ENCODE measurements around the gene NRCAM. TPM values are rescaled to one million over a fixed set of nuclear protein-coding genes. Genes with fewer than 3 reads are reported as not detected.

The NRCAM gene
- polyA plus RNA-seq, 1 donor (not counting 4 experiments of a cell fraction or from before 2014, with no cell fraction given): 4.0 TPM

GRCh38 chr7:108205311-108205710 lies 250.9 kb downstream of the NRCAM start:
- TF ChIP-seq CTCF (optimal IDR thresholded peaks at IDR 0.05 in 1 of 3, IDR thresholded peaks at IDR 0.05 in 1 of 3, conservative IDR thresholded peaks at IDR 0.05 in 1 of 3; ENCODE audit: extremely low read depth in 1 of 3, insufficient read depth in 2 of 3, low read length in 3 of 3) (no peak), EZH2 (IDR thresholded peaks at IDR 0.05; ENCODE audit: low read length) (no peak)
- Histone ChIP-seq H4K20me1 (ENCODE audit: control insufficient read depth, extremely low read depth, insufficient read depth, low read length) (no peaks in the 10 kb centered on the region), H3K27ac (ENCODE audit: control insufficient read depth, insufficient read depth, low read length) (no peak overlapping the region), H3K4me1 (ENCODE audit: control insufficient read depth, extremely low read depth, insufficient read depth, low read length) (peaks cover under 1% of the 10 kb centered on the region), H2AFZ (ENCODE audit: control insufficient read depth, low read length) (no peak overlapping the region), H3K79me2 (ENCODE audit: control insufficient read depth, insufficient read depth, low read length) (no peaks in the 10 kb centered on the region), H3K4me2 (ENCODE audit: control insufficient read depth, extremely low read depth, insufficient read depth, low read depth, low read length) (no peak overlapping the region), H3K9ac (ENCODE audit: control insufficient read depth, extremely low read depth, insufficient read depth, low read length) (no peak overlapping the region), H3K36me3 (ENCODE audit: control insufficient read depth in 2 of 2, extremely low read depth in 1 of 2, insufficient read depth in 2 of 2, low read length in 2 of 2) (no peaks in the 10 kb centered on the region), H3K27me3 (ENCODE audit: control insufficient read depth, extremely low read depth, insufficient read depth, low read length) (no peaks in the 10 kb centered on the region), H3K4me3 (ENCODE audit: control insufficient read depth in 2 of 3, extremely low read depth in 1 of 3, insufficient read depth in 2 of 3, low read depth in 1 of 3, low read length in 3 of 3) (no peak overlapping the region), H3K9me1 (ENCODE audit: control insufficient read depth, extremely low read depth, insufficient read depth, low read length) (no peaks in the 10 kb centered on the region), H3K9me3 (ENCODE audit: control insufficient read depth, low read depth, low read length) (no peaks in the 10 kb centered on the region)
- FAIRE-seq (no peak), DNase-seq (ENCODE audit: low read depth, low spot score) (no peak)
- dilution Hi-C loops (cut with MboI; ENCODE audit: extremely low pct_ligation_motif_present, low sequenced_read_pairs): no loop called here

- Histone ChIP-seq H3K36me3 (ENCODE audit: control insufficient read depth in 2 of 2, extremely low read depth in 1 of 2, insufficient read depth in 2 of 2, low read length in 2 of 2) (no peaks in the 10 kb centered on the region), H3K4me1 (ENCODE audit: control insufficient read depth, extremely low read depth, insufficient read depth, low read length) (peaks cover 5% of the 10 kb centered on the region), H3K9me1 (ENCODE audit: control insufficient read depth, extremely low read depth, insufficient read depth, low read length) (no peaks in the 10 kb centered on the region), H3K9ac (ENCODE audit: control insufficient read depth, extremely low read depth, insufficient read depth, low read length) (no peak overlapping the region), H3K79me2 (ENCODE audit: control insufficient read depth, insufficient read depth, low read length) (no peaks in the 10 kb centered on the region), H4K20me1 (ENCODE audit: control insufficient read depth, extremely low read depth, insufficient read depth, low read length) (no peaks in the 10 kb centered on the region), H3K4me3 (ENCODE audit: control insufficient read depth in 2 of 3, extremely low read depth in 1 of 3, insufficient read depth in 2 of 3, low read depth in 1 of 3, low read length in 3 of 3) (no peak overlapping the region), H3K27me3 (ENCODE audit: control insufficient read depth, extremely low read depth, insufficient read depth, low read length) (no peaks in the 10 kb centered on the region), H2AFZ (ENCODE audit: control insufficient read depth, low read length) (no peak overlapping the region), H3K9me3 (ENCODE audit: control insufficient read depth, low read depth, low read length) (no peaks in the 10 kb centered on the region), H3K4me2 (ENCODE audit: control insufficient read depth, extremely low read depth, insufficient read depth, low read depth, low read length) (no peak overlapping the region), H3K27ac (ENCODE audit: control insufficient read depth, insufficient read depth, low read length) (no peak overlapping the region)
- dilution Hi-C loops (cut with MboI; ENCODE audit: extremely low pct_ligation_motif_present, low sequenced_read_pairs): no loop called here
- FAIRE-seq (no peak), DNase-seq (ENCODE audit: low read depth, low spot score) (no peak)
- TF ChIP-seq CTCF (optimal IDR thresholded peaks at IDR 0.05 in 1 of 3, IDR thresholded peaks at IDR 0.05 in 1 of 3, conservative IDR thresholded peaks at IDR 0.05 in 1 of 3; ENCODE audit: extremely low read depth in 1 of 3, insufficient read depth in 2 of 3, low read length in 3 of 3) (no peak), EZH2 (IDR thresholded peaks at IDR 0.05; ENCODE audit: low read length) (no peak)
Observed at GRCh38 chr7:108204281-108204796, 251.9 kb downstream of the NRCAM start.

Data from keratinocyte (primary cell).